Activated CD4-positive, alpha-beta T cell treated with anti-CD3 and anti-CD28 coated beads, Interleukin-2, amount 50 U/mL, for 16 hours (primary cell): ENCODE results near the gene LKAAEAR1.

ENCODE experiments used
- DNase-seq: peaks from one replicate; pipeline ENCODE4 v3.0.0-alpha.2; 2020

The LKAAEAR1 gene

DNA sequence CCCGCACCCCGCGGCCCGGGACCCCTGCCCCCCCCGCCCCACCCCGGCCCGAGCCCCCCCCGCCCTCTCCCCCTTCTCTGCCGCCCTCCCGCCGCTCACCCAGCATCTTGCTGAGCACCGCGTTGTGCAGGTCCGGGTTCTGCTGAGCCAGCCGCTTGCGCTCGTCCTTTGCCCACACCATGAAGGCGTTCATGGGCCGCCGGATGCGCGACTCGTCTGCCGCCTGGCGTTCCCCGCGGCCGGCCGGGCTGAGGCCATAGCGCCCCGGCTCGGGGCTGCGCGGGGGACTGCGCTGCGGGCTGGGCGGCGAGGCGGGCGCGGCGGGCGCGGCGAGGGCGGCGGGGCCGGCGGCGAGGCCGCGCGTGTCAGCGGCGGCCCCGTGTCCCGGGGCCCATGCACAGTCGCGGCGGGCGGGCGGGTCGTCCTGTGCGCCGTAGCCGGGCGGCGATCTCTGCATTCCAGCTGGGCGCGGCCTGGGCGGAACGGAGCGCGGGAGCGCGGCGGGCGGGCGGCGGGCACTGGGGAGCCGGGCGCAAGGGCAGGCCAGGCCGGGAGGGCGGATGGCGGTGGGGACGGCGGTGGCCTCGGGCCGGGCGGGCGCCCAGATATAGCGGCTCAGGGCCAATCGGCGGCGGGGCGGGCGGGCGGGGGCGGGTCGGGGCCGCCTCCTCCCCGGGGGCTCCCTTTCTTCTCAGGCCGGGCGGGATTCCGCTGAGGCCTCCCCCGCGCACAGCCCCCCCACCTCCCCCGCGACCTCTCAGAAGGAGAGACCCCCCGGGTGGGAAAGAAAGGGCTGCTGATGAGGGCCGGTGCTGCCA lies 34.9 kb downstream of the LKAAEAR1 start, which contains the start of gene SOX18:
TSS of gene SOX18 (minus strand) at position 580 of the 818 bp plus-strand sequence. CDS start at position 457, 123 bp downstream.
- DNase-seq = peak; percentile 45

DNA sequence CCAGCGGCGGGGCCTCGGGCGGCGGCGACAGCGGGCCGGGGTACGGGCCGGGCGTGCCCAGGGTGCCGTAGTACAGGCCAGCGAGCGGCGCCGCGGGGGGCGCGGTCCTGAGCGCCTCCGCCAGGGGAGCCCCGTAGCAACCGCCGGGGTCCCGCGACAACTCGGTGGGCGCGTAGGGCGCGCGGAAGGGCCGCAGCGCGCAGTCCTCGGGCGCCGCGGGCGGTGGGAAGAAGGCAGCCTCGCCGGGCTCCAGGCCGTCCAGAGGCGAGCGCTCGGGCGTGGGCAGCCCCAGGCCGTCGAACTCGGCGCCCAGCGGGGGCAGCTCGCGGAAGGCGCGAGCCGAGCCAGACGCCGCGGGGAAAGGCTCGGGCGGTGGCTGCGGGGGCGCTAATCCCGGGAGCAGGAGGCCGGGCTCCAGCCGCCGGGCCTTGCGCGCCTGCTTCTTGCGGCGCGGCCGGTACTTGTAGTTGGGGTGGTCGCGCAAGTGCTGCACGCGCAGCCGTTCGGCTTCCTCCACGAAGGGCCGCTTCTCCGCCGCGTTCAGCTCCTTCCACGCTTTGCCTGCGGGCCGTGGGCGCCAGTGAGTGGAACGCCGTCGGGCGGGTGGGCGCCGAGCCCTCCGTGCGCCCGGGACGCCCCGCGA lies 35.7 kb downstream of the LKAAEAR1 start:
- no peak for DNase-seq

DNA sequence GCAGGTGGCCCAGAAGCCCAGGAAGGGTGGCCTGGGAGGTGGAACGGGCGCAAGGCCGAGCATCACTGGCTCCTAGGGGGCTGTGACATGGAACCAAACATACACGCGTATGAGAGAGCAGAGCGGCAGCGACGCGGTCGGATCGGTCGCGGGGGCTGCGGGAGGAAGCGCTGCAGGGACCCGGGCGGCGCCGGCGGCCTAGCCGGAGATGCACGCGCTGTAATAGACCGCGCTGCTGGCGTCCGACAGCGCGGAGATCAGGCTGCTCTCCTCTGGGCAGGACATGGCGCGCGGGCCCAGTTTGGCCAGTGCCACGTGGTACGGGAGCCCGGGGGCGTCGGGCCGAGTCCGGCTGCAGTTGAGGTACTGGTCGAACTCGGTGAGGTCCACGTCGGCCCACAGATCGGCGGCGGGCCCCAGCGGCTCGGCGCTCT lies 36.2 kb downstream of the LKAAEAR1 start:
- no peak for DNase-seq

DNA sequence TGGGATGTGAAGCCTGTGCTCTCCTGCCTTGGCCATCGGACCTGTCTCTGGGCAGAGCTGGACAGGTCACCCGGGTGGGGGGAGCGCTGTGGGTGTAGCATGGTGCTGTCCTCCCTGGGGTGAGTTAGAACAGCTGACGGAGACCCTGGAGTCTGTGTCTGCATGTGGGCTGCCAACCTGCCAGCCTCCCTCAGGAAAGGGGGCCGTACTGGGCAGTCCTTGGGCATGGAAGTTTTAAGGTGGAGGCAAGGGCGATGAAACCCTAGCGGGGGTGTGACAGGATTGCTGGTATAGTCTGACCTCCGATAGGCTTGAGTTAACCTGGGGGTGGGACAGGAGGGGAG lies 37.2 kb downstream of the LKAAEAR1 start:
- DNase-seq = no peak

DNA sequence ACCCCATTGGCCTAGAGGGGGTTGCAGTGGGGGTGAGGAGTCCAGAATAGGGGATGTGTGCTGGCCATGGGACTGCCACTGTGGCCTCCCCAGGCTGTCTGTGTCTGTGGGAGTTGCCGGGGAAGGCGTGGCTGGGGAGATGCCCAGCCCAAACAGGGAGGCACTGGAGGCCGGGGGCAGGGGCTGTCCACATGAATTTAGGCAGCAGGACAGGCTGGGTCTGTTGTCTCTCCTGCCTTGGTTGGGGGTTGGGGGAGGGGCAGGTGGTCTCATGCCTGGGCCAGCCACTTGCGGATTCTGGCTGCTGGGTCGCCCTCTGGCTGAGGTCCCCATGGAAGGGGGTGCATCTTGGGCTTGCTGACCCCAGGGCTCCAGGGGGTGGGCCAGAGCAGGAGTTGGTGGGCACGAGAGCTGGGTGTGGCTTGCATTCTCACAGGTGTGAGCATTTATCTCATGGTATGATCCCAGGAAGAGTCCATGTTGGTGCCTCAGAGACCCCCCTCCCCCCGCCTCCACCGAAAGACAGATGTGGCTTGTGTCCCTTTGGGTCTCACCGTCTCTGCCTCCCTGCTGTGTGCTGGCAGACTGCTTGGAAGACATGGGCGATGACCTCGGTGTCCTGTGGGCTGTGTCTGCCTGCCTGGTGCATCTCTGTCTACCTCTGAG lies 38.7 kb downstream of the LKAAEAR1 start:
- no peak for DNase-seq

DNA sequence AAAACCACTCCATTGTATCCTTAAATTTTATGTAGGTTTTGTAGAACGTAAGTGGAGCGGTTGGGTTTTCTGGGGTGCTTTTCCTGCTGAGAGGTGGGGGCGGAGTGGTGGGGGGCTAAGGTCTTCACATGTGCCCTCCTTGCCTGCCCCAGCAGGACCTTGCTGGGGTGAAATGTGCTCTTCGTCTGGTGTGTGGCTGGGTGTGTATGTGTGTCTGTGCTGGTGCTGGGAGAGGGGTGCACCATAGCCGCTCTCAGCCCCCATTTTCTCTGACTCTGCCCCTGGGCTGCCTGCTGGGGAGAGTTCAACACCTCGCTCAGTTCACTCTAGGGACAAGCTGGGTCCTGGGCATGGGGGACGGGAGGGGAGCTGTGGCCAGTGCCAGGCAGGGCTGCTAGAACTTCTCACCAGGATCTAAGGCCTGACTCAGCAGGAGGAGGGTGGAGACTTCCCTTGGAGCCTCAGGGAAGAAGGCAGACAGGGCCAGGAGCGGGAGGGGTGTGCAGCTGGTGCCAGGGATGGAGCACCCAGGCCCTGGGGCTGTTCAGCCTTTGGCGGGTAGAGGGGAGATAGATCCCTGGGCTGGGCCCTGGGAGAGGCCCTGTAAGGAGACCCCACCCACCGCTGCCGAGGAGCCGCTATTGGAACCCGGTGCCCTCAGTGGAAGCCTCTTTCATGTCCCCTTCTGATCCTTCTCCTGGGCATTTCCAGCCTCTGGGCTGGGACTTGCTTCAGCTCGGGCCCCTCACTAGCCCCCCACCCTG lies 39.5 kb downstream of the LKAAEAR1 start:
- no peak for DNase-seq

DNA sequence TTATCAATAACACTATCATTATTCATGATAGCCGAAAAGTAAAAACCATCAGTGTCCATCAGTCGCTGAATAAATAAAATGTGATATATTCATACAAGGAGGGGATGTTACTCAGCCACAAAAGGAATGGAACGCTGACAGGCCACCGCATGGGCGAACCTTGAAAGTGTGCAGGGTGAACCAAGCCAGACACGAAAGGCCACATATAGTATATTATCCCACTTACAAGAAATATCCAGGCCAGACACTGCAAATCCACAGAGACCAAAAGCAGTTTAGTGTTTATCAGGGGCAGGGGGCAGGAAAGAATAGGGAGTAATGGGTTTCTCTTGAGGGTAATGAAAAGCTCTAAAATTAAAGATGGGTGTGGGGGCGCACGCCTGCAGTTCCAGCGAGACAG lies 40.4 kb downstream of the LKAAEAR1 start:
- DNase-seq = no peak

DNA sequence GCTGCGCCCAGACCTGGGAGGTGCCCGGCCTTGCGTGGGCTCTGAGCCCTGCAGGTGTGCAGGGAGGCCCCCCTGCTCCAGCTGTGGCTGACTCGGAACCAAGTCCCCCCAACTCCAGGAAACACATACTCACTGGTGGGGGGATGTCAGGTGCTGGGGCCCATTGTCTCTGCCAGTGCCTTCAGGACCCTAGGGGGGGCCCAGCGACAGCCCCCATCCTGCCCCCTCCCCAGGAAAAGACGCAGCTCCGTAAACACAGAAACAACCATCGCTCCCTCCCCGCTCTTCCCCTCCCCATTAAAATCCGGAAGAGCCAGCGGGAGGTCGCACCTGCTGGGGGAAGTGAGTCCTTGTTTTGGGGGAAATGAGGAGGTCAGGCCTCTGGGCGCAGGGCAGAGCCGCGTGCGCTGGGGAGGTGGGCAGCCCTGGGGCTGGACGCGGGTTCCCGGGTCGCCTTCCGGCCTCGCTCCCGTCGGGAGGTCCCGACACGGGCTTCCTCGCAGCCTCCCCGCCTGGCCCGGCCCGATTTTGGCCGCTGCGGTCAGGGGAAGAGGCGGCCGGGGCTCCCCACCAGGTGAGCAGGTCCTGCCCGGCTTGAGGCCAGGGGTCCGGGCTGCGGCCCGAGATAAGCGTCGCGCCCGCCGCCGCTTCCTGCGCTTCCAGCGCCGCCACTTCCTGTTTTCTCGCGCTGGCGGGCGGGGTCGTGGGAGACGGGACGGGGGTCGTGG lies 42.0 kb downstream of the LKAAEAR1 start:
- DNase-seq = no peak

DNA sequence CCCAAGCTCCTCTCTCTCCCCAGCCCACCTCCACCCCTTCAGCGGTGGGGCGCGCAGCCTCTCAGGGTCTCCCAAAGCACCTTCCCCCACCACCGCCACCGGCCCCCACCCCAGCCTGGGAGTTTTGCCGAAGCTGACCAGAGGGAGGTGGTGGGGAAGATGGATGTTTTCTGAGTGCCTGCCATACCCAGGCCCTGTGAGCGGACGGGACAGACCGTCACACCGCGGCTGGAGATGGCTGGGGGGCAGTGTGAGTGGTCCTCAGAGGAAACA lies 42.5 kb downstream of the LKAAEAR1 start:
- no peak for DNase-seq

DNA sequence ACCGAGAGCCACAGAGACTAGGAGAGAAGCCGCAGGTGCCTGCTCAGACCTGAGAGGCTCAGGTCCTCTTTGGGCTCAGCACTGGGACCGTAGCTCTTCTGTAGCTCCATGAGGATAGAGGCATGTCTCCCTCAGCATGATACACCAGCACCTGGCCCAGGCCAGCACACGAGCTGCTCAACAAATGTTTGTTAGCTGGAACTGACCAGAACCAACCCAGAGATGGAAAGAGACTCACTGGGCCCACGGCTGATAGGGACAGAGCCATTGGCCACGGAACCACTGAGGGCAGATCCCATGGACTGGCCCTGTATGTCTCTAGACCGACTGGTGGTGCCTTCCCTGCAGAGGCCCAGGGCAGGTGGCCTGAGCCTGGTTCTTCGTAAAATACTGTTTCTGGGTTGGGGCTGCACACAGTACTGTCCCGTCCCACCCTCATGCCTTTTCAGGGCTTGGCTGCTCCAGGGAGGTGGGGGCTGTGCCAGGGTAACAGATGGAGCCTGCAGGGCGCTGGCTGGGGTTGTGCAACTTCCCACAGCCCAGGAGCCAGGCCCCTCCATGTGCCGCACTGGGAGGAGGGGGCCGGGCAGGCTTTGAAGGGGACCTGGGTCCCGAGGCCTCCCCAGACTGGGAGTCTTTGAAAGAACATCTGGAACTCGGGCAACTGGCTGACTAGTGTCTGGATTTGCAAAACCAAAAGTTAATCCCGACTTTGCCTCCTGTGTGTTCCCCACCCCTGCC lies 43.0 kb downstream of the LKAAEAR1 start:
- no peak for DNase-seq

DNA sequence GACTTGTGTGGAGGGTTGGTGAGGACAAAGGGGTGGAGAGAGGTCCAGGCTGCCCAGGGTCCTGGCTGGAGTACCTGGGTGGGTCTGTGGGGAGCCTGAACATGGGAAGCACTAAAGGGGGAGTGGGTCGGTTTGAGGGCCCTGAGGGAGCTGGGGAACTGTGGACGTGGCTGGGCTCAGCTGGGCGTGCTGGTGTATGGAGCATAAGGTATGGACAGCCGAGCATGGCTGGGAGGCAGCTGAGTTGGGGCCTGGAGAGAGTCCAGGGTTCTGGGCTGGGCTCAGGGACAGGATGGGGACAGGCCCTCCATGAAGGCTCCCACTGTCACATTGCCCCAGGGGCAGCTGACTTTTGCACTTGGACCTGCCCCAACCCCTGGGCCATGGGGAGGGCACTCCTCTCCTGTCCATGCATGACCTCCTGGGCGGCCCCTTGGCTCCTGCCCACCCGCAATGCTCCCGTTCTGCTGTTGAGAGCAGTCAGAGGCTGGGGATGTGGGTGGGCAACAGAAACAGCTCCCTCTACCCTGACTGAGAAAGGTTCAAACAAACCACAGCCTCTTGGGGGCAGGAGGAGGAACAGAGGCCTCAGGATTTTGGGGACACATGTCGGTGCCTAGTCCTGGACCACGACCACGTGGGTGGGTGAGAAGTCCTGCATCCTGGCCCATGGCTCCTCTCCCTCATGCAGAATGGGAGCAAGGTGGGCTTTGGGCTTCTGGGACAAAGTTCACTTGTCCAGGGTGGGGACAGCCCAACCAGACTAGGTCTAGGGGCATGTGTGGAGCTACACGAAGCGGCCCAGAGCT lies 43.8 kb downstream of the LKAAEAR1 start:
- DNase-seq = no peak

DNA sequence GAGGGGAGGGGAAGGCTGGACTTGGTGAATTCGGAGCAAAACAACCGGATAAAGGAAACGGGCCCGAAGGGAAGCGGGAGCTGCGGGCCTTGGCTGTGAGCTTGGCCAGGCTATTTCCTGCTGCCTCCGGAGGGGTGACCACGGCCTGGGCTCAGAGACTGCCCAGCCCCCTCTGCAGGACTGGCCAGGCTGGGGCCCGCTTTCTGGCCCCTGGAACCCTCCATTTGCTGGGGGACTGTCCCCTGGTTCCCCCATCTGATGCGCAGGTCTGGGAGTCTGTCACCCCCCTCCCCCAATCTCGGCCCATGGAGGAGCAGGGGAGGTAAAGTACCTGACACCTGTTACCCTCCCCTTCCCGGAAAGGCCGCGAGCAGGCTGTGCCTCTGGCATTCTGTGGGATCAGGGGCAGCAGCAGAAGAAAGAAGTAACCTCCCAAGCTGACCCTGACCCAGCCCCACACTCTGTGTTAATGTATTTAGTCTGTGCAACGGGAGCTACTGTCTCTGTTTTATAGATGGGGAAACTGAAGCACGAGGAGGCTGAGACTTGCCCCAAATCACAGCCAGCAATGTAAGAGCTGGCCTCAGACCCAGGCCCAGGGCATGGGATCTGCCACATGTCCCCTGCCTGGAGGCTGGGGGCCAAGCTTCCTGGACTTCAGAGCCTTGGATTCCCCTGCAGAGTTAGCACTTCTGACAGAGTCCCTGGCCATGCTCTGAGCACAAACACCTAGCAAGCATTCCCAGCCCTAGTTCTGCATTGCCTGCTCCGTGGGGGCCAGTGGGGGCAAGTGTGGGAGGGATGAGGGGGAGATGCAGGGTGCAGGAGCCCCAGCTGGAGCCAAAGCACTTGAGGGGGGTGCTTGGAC lies 44.7 kb downstream of the LKAAEAR1 start:
- DNase-seq = no peak

DNA sequence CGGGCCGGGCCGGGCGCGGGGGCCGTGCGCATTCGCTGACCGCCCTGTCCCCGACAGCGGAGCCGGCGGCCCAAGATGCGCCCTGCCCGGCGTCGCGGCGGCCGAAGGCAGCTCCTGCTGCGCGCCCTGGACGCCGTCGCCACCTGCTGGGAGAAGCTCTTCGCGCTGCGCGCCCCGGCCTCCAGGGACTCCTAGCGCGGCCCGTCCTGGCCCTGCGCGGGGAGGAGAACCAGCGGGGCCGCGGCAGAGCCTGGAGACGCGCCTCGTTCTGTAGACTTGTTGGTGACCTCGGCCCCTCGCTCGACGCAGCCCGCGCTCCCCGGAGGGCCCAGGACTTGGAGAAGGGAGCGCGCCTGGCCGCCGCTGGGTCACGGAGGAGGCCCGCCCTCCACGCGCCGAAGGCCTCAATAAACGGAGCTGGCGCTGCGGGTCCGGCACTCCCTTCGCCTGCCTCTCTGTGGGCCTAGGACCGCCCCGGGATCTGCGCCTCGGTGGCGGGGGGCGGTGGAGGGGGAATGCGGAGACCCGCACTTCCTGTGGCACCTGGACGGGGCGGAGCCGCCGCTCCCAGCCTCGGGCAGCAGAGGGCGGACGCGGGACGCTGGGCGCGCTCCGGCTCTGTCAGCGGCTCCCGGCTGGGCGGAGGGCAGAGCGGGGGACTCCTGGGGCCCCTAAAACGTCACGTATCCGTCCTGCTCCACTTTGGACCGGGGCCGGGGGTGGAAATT lies 45.5 kb downstream of the LKAAEAR1 start:
- DNase-seq = peak; percentile 74

DNA sequence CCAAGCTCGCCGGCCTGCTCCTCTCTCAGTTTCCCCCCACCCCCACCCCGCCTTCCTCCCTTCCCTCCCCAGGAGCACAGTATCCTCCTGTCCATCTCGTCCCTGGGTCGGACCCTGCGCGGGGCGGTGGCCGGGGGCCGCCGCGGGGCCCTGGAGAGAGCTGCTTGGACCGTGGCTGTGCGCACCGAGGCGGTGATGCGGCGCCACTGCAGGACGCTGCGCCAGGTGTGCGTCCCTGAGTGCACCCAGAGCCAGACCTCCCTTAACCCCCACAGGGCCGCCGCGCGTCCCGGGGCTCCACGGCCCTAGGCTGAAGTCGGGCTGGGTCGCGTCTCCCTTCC lies 46.0 kb downstream of the LKAAEAR1 start:
- DNase-seq = peak; percentile 31

DNA sequence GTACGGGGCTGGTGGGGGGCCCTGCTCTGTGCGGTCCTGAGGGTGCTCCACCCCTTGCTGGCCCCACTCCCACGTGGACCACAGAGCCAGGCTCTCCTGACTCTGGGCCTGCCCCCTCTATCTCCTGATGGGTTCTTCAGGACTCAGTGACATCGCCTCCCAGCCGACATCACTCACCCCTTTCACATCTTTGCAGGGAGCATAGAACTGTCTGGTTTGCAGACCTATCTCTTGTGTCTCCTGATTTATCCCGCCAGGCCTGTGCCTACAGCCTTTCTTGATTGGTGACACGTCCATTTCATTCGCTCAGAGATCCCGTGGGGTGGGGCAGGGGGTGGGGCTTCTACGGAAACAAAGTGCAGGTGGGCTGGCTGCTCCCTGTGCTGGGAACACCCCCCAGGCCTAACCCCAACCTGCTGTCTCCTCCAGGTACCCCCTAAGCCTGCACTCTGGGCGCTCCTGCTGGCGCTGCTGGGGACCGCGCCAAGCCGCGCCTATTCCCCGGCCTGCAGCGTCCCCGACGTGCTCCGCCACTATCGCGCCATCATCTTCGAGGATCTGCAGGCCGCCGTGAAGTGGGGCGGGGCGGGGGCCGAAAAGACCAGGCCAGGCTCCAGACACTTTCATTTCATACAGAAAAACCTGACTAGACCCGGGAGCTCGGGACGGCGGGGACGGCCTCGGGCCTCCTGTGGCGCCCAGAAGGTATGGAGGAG lies 46.5 kb downstream of the LKAAEAR1 start:
- peak; percentile 32 for DNase-seq

DNA sequence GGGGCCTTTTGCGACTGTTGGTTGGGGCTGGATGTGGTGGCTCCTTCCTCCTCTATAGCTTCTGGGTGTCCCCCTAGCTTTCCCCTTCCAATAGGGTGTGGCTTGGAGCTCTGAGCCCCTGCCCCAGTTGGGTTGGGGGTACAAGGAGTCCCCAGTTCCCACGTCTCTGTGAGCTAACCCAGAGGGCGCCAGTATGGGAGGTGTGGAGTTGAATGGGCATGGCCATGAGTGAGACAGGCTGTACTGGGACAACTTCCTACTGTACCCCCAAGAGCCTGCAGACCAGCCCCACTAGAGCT lies 47.0 kb downstream of the LKAAEAR1 start:
- no peak for DNase-seq

DNA sequence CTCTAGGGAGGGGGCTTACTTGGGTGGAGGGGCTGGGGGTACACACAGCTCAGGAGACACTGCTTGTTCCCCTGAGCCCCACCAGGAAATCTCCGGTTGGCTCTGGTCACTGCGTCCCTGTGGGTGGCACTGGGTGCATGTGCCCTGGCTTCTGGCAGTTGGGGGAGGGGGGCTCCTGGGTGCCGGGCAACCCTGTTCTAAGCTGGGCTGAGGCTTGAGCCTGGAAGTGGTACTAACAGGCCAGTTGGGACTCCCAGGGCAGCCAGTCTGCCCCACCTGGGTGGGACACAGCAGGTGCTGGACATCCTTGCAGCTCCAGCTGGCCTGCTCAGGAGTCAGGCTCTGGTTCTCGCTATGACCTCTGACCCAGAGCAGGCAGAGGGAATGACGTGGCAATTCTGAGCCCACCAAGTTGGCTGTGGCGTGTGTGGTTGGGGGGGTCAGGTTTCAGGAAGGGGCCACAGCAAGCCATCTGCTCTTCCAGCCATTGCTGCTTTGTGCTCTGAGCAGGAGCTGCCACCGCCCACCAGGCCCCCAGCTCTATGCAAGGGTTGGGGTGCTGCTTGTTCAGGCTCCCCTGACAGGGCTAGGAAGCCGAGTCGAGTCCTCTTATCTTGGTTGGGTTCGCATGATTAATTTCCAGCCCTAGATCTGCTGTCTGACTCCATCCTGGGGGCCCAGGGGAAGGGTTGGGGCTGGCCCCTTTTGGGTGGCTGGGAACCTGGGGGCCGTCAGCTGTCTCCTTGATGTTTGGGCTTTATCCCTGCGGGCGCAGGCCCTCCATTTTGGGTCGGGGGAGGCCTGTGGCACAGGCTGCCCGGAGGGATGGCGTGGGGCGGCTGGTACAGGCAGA lies 47.6 kb downstream of the LKAAEAR1 start:
- peak; percentile 37 for DNase-seq

DNA sequence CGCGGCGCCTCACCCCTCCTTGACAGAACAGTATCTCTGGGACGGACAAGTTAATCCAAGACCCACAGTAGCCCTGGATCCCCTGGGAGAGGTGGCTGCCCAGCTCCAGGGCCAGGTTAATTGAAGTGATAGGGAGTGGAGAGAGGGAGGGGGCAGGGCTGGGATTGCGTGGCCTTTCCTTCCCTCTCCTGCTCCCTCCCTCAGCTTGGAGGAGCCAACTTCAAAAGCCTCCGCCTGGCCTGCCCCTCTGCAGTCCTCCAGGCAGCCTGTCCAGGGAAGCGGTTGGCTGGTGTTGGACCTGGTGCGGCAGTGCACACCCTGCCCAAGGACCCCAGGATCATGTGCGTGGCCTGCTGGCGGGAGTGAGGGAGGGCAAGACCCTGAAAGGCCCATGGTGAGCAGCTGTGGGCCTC lies 48.3 kb downstream of the LKAAEAR1 start, which contains the start of gene C20orf204:
TSS of gene C20orf204 (plus strand) at position 250 of the 413 bp plus-strand sequence. CDS start at position 392, 142 bp downstream.
- DNase-seq = no peak
